LoVo (cell line): ENCODE results near the gene FLNA.
A peak's percentile ranks its signal among the peaks of the same experiment; 100 is the strongest.

Experiments used
- DNase-seq: peaks from one replicate; pipeline ENCODE4 v3.0.0-alpha.2; 2016; ENCODE audit warnings: low spot score

FLNA gene

GRCh38 chrX:154333837-154334271 is 40.6 kb downstream of the FLNA start:
- DNase-seq = no peak

- no peak for DNase-seq
Measured at GRCh38 chrX:154333116-154333515, 41.3 kb downstream of the FLNA start.

GRCh38 chrX:154332561-154332960 is 41.9 kb downstream of the FLNA start:
- no peak for DNase-seq

GRCh38 chrX:154329294-154329693 is 45.1 kb downstream of the FLNA start:
- no peak for DNase-seq

- DNase-seq = no peak
Measured at GRCh38 chrX:154328646-154329045, 45.8 kb downstream of the FLNA start.

GRCh38 chrX:154327038-154327820 is 47.2 kb downstream of the FLNA start:
- DNase-seq = no peak

- no peak for DNase-seq
Measured at GRCh38 chrX:154325541-154325940, 48.9 kb downstream of the FLNA start.

- DNase-seq = no peak
Measured at GRCh38 chrX:154323537-154323936, 50.9 kb downstream of the FLNA start.

GRCh38 chrX:154322890-154323289 is 51.5 kb downstream of the FLNA start:
- no peak for DNase-seq

GRCh38 chrX:154321594-154321993 is 52.8 kb downstream of the FLNA start:
- DNase-seq = no peak

- DNase-seq = no peak
Measured at GRCh38 chrX:154321152-154321551, 53.3 kb downstream of the FLNA start.

- no peak for DNase-seq
Measured at GRCh38 chrX:154320406-154320805, 54.0 kb downstream of the FLNA start.

GRCh38 chrX:154317391-154317995 is 56.9 kb downstream of the FLNA start:
- no peak for DNase-seq

- no peak for DNase-seq
Measured at GRCh38 chrX:154315416-154315815, 59.0 kb downstream of the FLNA start.

GRCh38 chrX:154313147-154313546 is 61.3 kb downstream of the FLNA start:
- no peak for DNase-seq

- no peak for DNase-seq
Measured at GRCh38 chrX:154312116-154312515, 62.3 kb downstream of the FLNA start.

GRCh38 chrX:154310616-154311536 is 63.6 kb downstream of the FLNA start:
- DNase-seq = no peak

GRCh38 chrX:154309041-154309775 is 65.2 kb downstream of the FLNA start:
- DNase-seq = no peak

GRCh38 chrX:154308108-154308946 is 66.1 kb downstream of the FLNA start:
- DNase-seq = peak; percentile 27

- DNase-seq = no peak
Measured at GRCh38 chrX:154307202-154307601, 67.2 kb downstream of the FLNA start.
